IPS-11a (cell line): ENCODE data around the gene MAOB.

Experiments
- H3K4me3 ChIP-seq: one replicate; pipeline ENCODE4 v1.5.1; 2013; ENCODE audit warnings: low read depth, low read length, control low read depth

Gene MAOB

DNA sequence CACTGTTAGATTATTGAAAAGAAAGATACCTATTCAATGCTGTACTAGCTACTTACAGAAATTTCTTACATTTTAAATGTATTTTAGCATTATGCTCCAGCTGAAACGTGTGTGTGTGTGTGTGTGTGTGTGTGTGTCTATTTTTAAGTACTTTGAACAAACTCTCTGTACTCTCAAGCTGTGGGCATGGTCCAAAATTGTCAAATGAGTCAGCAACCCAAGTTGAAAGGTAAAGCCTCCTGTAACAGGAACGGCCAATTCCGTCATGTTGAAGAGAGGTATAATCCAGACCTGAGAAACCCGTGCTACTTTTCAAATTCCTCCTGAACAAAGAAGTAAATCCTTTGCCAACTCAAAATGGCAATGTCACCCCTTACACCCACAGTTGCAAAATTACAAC is 20.5 kb downstream of the MAOB start:
- no peak overlapping the region for H3K4me3 ChIP-seq

DNA sequence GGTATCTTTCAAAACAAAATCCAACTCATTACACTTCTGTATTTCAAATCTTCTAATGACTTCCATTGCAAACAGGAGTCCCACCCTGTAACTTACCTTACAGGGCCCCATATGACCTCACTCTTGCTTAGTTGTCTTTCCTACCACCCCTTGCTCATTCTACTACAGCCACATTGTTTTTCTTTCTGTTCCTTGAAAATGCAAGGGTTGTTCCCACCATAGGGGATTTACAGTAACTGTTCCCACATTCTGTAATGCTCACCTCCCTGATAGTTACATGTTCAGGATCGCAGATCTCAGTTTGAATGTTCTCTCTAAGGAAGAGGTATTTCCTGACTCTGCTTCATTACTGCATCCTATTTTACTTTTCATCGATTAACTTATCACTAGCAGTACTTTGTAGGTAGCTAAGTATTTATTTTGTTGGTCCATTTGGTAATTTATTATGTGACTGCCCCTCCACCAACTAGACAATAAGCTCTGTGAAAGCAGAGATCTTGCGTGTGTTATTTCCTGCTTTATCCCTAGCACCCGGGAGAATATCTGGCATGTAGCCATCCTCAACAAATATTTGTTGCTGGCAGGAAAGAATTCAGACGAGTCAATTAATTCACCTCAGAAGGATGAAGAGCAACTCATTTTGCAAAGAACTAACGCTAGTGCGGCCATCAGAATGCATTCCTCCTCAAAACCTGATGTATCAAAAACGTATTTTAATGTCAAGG is 21.4 kb downstream of the MAOB start:
- no peak overlapping the region for H3K4me3 ChIP-seq

DNA sequence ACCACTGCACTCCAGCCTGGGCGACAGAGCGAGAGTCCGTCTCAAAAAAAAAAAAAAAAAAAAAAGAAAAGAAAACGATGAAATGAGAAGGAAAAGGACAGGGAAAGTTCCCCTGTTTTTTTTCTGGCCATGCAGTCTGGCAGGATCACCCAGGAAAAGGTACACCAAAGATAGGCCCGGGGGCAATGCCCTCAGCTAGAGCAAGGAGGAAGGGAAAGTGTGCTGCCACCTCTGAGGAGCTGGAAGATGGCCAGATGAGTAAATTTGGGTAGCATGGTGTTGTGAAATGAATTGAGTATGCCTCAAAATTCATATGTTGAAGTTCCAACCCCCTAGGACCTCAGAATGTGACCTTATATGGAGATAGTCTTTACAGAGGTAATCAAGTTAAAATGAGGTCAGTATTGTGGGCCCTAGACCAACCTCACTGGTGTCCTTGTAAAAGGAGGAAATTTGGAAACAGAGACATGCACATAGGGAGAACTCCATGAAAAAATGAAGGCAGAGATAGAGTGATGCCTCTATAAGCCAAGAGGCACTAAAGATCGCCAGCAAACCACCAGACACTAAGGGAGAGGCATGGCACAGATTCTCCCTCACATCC is 28.9 kb downstream of the MAOB start:
- H3K4me3 ChIP-seq = no peak overlapping the region

DNA sequence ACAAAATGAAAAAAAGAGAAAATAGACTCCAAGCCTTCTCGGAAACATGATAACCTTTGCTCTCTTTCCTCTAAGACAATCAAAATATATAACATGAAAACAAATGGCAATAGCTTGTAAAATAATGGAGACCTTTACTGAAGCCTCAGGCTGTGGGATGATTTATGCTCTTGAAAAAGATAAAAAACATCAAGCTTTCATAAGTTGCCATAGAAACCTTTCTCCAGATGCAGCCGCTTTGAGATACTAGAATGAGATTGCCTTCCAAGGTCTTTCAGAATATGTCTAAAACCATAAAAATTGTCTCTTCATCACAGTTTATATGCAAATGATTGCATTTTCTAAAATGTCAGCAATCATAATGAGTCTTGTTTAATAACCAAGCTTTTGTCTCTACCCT is 31.6 kb downstream of the MAOB start:
- no peak overlapping the region for H3K4me3 ChIP-seq

DNA sequence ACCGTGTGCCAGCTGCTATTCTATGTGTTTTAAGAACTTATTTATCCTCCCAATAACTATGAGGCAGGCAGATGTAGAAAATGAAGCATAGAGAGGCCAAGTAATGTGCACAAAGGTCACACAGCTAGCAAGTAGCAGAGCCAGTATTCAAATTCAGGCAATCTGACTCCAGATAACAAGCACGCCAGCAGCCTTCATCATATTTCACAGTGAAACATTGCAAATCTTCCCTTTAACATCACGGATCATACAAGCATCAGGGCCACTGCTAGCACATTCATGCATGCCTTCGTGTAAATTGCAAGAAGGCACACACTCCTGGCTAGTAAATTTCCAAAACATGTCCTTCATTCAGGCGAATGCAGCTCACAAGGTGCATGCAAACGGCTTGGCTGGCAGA is 33.1 kb downstream of the MAOB start:
- H3K4me3 ChIP-seq = no peak overlapping the region

DNA sequence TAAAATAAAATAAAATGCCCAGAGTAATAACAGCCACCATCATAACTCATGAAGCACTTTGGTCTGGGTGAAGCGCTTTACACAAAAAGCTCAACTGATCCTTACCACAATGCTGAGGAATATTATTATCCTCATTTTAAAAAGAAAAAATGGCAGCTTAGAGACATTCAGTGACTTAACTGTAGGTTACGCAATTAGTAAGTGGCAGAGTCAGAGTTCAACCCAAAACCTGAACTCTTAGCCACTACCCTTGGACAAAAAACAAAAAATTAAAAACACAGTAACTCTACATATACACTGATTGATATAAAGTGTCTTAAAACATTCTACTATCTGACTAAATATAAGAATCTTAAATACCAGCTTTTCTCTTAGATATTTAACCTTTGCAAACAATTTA is 34.9 kb downstream of the MAOB start:
- no peak overlapping the region for H3K4me3 ChIP-seq

DNA sequence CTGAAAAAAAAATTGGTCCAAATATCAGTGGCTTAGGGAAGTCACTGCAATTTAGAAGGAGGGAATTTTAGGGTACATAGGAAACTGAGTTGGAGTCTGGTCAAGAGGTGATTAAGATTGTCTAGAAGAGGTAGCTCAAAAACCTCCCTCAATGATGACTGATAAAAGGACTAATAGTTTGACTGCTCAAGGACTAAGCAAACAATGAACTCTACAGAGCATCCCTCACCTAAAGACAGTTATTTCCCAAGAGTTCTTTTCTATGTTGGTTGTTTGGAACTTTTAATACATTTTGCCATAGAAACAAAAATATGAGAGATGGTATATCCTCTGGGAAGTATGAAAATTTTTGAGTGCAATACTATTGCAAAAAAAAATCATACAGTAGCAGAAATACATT is 35.7 kb downstream of the MAOB start:
- no peak overlapping the region for H3K4me3 ChIP-seq

DNA sequence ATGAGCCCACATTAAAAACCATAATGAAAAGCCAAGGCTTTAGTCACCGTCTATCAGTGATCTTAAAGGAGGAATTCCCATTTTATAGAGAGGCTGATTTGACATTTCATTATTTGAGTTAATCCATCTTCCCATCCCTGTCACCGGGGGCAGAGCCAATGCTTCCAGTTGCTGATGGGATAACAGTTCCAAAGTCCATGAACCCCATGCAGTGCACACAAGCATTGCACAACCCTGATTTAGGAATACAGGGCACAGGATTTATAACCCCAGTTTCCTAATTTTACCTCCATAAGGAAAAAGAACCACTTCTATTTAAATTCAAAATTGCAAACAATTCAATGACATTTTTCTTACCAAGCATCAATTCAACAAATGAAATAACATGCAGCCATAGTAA is 36.5 kb downstream of the MAOB start:
- no peak overlapping the region for H3K4me3 ChIP-seq

DNA sequence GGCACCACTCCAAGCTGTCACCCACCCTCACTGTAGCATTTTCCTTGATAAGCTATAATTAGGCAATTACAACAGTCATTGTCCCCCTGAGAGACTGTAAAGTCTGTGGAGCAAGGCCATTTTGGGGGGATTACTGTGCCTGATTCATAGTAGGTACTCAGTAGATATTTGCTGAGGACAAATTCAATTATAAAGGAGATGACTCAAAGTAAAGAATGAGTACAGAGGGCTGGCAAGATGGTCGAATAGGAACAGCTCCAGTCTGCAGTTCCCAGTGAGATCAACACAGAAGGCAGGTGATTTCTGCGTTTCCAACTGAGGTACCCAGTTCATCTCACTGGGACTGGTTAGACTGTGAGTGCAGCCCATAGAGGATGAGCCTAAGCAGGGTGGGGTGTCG is 42.0 kb downstream of the MAOB start:
- no peak overlapping the region for H3K4me3 ChIP-seq

DNA sequence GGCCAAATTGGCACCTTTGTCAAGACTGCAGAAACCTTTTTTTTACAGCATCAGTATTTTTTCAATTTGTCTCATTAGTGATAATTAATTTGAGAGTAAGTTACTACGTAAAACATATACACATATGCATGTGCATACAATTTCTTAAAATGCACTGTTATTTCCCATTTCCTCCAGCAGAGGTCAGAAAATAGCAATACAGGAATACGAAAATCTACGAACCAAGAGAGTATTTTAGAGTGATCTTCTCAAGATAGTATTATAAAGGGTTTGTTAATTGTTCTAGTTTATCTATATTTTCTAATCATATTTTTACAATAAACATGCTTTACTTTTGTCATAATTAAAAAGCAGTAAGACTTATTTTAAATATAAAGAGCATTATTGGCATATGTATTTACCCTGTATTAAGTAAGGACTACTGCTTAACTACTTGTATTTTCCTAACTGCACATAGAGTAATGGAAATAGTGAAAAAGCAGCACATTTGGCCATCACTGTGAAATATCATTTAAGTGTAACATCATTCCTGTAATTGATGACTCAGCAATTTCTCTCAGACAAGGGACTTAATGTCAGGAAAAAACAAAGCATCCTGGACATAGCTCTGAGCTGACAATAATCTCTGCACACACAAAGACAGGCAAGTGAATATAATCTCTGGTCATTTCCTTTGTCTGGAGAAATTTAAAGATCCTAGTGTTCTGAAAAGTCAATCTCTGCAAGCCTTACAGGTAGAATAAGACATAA is 45.6 kb downstream of the MAOB start:
- H3K4me3 ChIP-seq = no peak overlapping the region

DNA sequence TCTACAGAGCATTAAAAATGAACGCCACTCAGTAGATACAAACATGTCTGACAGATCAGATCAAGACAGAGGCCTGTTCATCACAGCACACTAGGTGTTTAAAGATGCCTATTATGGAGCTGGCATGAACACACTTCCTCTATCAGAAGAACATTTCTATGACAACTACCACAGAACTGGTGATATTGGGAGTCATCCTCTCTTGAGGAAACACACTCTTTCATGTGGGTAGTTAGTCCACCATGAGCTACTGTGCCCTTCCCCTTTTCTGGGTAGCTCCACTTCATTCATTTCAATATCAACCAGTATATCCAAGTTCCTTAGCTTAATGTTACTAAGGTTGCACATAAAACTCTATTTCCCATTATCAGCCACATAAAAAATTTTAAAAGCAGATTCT is 46.7 kb downstream of the MAOB start:
- no peak overlapping the region for H3K4me3 ChIP-seq

DNA sequence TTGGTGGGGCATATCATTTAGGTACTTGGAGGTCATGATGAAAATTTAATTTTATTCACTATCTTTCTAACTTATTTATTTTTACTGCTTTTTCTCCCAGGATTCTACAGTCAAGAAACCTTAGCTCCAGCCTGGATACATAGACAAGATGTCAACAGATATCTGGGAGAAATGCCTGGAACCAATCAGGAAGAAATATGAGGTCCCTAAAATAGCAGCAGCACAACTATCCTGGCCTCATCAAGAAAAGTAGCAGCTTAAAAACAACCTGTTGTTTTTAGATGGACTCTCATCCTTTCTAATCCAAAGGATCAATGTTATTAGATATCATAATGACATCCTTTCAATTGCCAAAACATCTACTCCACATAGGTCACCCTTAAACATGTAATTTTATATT is 54.5 kb downstream of the MAOB start:
- H3K4me3 ChIP-seq = no peak overlapping the region

DNA sequence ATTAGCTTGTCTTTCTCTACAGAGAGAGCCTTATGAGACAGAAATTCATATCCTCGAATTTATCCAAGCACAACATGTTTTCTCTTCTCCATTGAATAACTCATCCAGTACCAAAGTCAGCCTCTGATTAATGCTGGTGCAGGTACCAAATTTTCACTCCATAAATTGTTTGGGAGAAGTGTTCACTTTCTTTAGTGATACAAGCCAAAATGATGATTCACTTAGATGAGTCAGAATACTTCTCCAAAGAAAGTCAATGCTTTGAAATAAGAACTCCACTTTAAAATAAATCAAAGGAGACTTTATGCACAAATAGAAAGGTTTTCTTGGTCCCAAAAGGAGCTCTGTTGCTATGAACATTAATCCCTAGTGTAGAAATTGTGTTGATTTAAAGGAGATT is 60.2 kb downstream of the MAOB start:
- no peak overlapping the region for H3K4me3 ChIP-seq

DNA sequence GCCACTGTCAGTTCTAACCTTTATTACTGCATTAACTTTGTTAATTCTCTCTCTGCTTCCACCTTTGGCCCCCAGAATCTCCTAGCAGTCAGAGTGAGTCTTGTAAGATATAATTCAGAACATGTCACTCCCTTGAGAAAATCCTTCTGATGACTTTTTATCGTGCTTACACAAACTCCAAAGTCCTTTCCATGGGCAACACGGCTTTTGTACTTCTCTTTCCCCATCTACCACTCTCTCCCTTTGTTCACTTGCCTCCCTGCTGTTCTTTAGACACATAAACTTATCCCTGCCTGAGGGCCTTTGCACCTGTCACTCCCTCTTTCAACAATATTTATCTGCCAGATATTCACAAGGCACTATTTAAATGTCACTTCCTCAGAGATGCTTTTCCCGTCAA is 64.8 kb downstream of the MAOB start:
- H3K4me3 ChIP-seq = no peak overlapping the region

DNA sequence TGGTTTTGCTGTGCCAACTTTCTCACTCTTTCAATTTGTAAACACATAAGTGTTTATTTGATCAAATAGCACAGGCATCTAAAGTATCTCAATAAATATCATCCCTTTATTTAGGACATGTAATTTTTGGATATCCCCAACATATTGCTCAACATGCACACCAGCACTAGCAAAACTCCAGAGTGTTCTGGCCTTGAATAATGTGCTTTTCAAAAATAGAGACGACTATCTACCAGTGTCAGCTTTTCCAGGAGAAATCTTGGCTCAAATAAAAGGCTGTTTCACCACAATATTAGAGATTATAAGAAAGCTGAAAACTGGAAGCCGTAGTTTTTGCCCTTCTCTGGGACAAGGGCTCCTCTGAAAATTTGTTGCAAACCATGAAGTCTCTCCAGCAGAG is 67.0 kb downstream of the MAOB start:
- no peak overlapping the region for H3K4me3 ChIP-seq

DNA sequence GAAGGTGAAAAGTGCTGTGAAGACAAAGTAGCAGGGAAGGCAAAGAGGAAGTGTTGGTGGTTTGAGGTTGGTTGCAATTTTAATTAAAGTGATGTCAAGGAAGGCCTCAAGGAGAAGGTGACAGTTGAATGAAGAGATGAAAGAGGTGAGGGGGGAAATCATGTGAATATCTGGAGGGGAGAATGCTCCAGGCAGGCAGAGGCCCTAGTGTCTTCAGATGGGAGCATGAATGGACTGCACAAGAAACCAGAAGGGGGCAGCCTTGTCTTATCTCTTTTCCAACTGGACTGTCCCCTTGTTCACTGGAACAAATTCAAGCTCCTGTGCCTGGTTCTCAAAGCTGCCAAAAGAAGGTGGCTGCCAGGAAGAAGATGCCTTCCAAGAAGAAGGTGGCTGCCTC is 68.4 kb downstream of the MAOB start:
- no peak overlapping the region for H3K4me3 ChIP-seq

DNA sequence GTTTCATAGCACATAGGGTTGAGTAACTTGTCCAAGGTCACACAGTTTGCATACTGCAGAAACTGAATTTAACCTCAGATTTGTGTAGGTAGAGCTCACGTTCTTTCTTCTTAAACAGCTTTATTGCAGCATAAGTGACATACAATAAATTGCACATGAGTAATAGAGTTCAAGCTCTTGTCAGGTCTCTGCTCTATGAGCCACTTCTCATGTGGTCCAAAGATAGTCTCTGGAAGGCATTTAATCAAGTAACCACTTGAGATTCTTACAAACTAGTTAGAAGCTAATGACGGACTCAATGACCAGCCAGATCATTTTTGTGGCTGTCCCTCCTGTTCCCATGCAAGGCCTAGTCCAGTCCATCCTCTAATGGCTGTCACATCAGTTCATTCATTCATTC is 68.9 kb downstream of the MAOB start:
- H3K4me3 ChIP-seq = no peak overlapping the region

DNA sequence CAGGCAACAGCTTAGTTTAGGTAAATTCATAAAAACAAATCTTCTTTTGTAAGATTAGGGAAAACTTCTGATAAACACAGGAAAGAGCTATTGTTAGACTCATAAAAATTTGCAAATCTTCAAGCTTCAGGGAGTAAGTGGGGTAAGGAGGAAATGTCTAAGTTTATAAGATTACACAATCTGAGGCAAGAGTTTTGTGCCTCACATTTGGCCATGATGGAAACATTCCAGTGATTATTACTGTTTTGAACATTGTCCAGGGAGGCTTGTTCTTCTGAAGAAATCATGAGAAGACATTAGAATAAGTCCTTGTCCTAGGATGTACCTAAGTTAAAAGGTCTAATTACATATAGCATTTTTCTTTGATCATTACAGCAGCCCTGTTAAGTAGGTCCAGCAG is 72.8 kb downstream of the MAOB start:
- no peak overlapping the region for H3K4me3 ChIP-seq

DNA sequence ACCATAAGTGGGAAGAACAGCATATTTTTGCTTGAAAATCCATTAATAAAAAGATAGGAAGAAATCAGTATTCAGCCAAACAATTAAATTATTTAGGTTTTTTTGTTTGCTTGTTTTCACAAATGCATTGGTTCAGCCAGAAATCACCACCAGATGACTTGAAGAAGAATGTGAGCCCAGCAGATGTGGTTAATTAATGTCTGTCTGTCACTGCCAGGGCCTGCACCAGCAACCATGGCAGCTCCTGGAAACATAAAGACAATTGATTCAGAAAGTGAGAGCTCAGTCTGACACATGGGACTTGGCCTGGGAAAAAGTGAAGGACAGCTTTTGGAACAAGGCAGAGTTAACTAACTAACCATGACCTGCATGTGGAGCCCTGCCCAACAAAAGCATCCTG is 74.0 kb downstream of the MAOB start:
- no peak overlapping the region for H3K4me3 ChIP-seq

DNA sequence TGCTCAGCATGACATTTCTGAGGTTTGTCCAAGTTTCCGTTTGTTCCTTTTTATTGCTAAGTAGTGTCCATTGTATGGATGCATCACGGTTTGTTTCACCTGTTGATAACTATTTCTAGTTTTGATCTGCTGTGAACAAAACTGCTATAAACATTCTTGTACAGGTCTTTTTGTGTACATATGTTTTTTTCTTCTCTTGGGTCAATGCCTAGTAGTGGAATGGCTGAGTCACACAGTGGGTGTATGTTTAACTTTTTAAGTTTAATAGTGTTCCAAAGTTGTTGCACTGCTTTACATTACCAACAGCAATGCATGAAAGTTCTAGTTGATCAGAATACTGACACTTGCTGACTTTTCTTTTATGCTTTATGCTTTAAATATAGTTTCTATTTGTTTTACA is 76.7 kb downstream of the MAOB start:
- no peak overlapping the region for H3K4me3 ChIP-seq

DNA sequence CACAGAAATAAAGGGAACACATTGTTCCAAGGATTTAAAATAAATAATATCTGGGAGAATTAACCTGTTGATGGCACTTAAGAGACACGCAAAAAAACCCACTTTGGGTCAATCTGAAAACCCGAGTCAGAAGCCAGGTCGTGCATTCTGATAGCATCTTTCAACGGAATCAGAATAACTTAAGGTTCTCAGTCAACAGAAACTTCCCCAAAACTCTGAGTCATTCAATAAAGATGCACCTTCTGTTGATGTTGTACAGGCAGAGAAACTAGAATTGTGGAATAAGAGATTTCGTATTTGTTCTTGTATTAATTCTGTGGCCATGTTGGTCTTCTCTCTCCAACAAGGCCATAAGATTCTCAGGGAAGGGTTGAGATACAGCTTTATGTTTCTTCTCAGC is 78.2 kb downstream of the MAOB start:
- H3K4me3 ChIP-seq = no peak overlapping the region

DNA sequence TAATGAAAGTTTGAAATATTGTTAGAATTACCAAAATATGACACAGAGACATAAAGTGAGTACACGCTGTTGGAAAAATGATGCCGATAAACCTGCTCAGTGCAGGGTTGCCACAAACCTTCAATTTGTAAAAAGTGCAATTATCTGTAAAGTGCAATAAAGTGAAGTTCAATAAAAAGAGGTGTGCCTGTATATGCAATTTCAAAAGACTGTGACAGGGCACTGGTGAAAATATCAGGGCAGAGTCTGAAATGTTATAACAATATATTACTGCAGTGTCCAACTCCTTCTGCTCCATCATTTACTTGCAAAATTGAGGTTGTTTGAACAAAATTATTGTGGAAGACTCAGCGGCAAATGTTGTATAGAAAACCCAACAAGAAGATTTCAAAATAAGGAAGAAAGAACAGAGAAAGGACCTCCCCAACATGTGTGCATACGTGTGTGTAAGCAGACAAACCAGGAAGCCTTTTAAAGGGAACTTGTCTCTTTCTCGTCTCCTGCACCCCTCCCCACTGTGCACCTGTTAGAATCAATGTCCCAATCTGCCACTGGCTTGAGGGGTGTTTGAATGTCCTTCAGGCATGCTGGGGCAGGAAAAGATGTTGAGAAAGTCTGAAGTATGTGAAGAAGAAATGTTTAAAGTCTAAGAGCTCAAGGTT is 96.2 kb downstream of the MAOB start:
- H3K4me3 ChIP-seq = no peak overlapping the region
